ENCODE data around the gene EID1. TPM values are rescaled to one million over a fixed set of nuclear protein-coding genes. Genes with fewer than 3 reads are reported as not detected.

Gene EID1
- total RNA-seq, 2 donors from 2014 or later = 108 to 119 TPM

GRCh38 chr15:48869966-48870365 is 8.0 kb upstream of the EID1 start:
- H3K4me1 ChIP-seq (ENCODE audit: control insufficient read depth, insufficient read depth, low read length) = no peaks in the 10 kb centered on the region
- DNase-seq = no peak
- TF ChIP-seq CTCF (conservative IDR thresholded peaks at IDR 0.05) = no peak
- no peaks in the 10 kb centered on the region for H3K36me3 Mint-ChIP-seq (ENCODE audit: low read depth)
- no peak overlapping the region for H3K9ac ChIP-seq (ENCODE audit: extremely low read depth, low read length, poor library complexity, severe bottlenecking)
- H3K4me3 ChIP-seq (ENCODE audit: low read length) = no peak overlapping the region
- no peak overlapping the region for H3K27ac ChIP-seq (ENCODE audit: low read depth, low read length)
- H3K27me3 ChIP-seq (ENCODE audit: control insufficient read depth, insufficient read depth, low read length, poor library complexity, severe bottlenecking) = peaks cover 6% of the 10 kb centered on the region
- no peak overlapping the region for H3K27ac Mint-ChIP-seq
- peaks cover 28% of the 10 kb centered on the region for H3K27me3 Mint-ChIP-seq (ENCODE audit: insufficient read depth)
- H3K4me3 Mint-ChIP-seq = no peak overlapping the region
- 100% methylated on average over 1 of the region's 1 CpG for WGBS, 2 experiments (ENCODE audit: insufficient coverage in 1 of 2, insufficient read length in 1 of 2)
- H3K36me3 ChIP-seq (ENCODE audit: control insufficient read depth, insufficient read depth, low read length) = no peaks in the 10 kb centered on the region
- peaks cover 4% of the 10 kb centered on the region for H3K4me1 Mint-ChIP-seq
- no peaks in the 10 kb centered on the region for H3K9me3 ChIP-seq (ENCODE audit: control insufficient read depth, low read length)
- H3K9me3 Mint-ChIP-seq = no peaks in the 10 kb centered on the region

GRCh38 chr15:48871542-48871941 is 6.4 kb upstream of the EID1 start:
- no peaks in the 10 kb centered on the region for H3K36me3 Mint-ChIP-seq (ENCODE audit: low read depth)
- no peak overlapping the region for H3K9ac ChIP-seq (ENCODE audit: extremely low read depth, low read length, poor library complexity, severe bottlenecking)
- no peak overlapping the region for H3K4me3 Mint-ChIP-seq
- H3K4me1 Mint-ChIP-seq = no peaks in the 10 kb centered on the region
- H3K9me3 ChIP-seq (ENCODE audit: control insufficient read depth, low read length) = no peaks in the 10 kb centered on the region
- no peaks in the 10 kb centered on the region for H3K36me3 ChIP-seq (ENCODE audit: control insufficient read depth, insufficient read depth, low read length)
- DNase-seq = no peak
- H3K27me3 ChIP-seq (ENCODE audit: control insufficient read depth, insufficient read depth, low read length, poor library complexity, severe bottlenecking) = peaks cover 15% of the 10 kb centered on the region
- H3K27ac Mint-ChIP-seq = no peak overlapping the region
- no peak overlapping the region for H3K27ac ChIP-seq (ENCODE audit: low read depth, low read length)
- H3K4me1 ChIP-seq (ENCODE audit: control insufficient read depth, insufficient read depth, low read length) = no peaks in the 10 kb centered on the region
- H3K4me3 ChIP-seq (ENCODE audit: low read length) = no peak overlapping the region
- no peaks in the 10 kb centered on the region for H3K9me3 Mint-ChIP-seq
- H3K27me3 Mint-ChIP-seq (ENCODE audit: insufficient read depth) = peaks cover 32% of the 10 kb centered on the region
- no peak for TF ChIP-seq CTCF (conservative IDR thresholded peaks at IDR 0.05)

- Histone ChIP-seq H3K36me3 (ENCODE audit: control insufficient read depth, insufficient read depth, low read length) (no peaks in the 10 kb centered on the region), H3K4me3 (ENCODE audit: low read length) (no peak overlapping the region), H3K27ac (ENCODE audit: low read depth, low read length) (no peak overlapping the region), H3K9ac (ENCODE audit: extremely low read depth, low read length, poor library complexity, severe bottlenecking) (no peak overlapping the region), H3K27me3 (ENCODE audit: control insufficient read depth, insufficient read depth, low read length, poor library complexity, severe bottlenecking) (peaks cover 15% of the 10 kb centered on the region), H3K9me3 (ENCODE audit: control insufficient read depth, low read length) (no peaks in the 10 kb centered on the region), H3K4me1 (ENCODE audit: control insufficient read depth, insufficient read depth, low read length) (no peaks in the 10 kb centered on the region)
- TF ChIP-seq CTCF (conservative IDR thresholded peaks at IDR 0.05) = no peak
- no peak for DNase-seq
- Mint-ChIP-seq H3K36me3 (ENCODE audit: low read depth) (no peaks in the 10 kb centered on the region), H3K4me1 (no peaks in the 10 kb centered on the region), H3K27ac (no peak overlapping the region), H3K4me3 (no peak overlapping the region), H3K27me3 (ENCODE audit: insufficient read depth) (peaks cover 37% of the 10 kb centered on the region), H3K9me3 (no peaks in the 10 kb centered on the region)
- WGBS, 2 experiments (ENCODE audit: insufficient coverage in 1 of 2, insufficient read length in 1 of 2) = 86 to 92% methylated on average over 2 of the region's 2 CpGs
Observed at GRCh38 chr15:48872632-48873031, 5.3 kb upstream of the EID1 start.
